HG02943 (cell line): ENCODE results near the gene TNFSF10.
"Not testable (repeated sequence)": the region's sequence is repeated elsewhere in the genome, so short reads cannot be mapped to it uniquely, and the experiment has no call there.

Experiments
- ATAC-seq: cut with Tn5 transposase; IDR thresholded peaks from one replicate; pipeline ENCODE4 v1.9.1; 2021; ENCODE audit warnings: mild to moderate bottlenecking, low read depth, moderate library complexity; ENCODE audit not compliant: unreplicated experiment

Gene TNFSF10

DNA sequence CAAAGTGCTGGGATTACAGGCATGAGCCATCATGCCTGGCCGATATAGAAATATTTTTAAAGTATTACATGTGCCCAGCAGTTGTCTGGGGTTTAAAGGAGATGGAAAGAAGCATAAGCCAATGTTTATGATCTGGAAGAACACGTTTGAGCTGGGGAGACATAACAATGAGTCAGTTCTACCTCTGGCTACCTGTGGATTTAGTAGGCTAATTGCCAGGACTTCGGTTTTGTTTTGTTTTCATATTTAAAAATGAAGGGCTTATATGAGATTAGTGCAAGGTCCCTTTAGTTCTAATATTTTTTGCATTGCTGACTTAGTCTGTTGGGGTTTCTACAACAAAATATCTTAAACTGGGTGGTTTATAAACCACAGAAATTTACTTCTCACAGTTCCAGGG, 22.9 kb upstream of the TNFSF10 start:
- ATAC-seq = no peak

- ATAC-seq = no peak
Measured at GRCh38 chr3:172544404-172544803, 21.2 kb upstream of the TNFSF10 start.

DNA sequence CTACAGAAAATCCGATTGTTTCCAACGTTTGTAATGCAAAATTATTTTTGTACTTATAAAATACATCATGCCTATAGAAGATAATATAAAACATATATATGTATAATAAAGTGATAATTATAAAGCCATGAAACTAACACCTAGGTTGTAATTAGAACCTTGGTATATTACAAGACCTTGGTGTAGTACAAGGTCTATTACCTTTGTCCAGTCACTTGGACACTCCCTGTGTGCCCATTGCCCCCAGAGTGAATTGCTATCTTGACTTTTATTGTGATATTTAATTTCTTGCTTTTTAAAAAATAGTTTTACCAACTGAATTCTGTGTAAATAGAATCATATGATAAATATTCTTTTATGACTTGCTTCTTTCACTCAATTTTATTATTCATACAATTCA, 20.7 kb upstream of the TNFSF10 start:
- ATAC-seq = no peak

DNA sequence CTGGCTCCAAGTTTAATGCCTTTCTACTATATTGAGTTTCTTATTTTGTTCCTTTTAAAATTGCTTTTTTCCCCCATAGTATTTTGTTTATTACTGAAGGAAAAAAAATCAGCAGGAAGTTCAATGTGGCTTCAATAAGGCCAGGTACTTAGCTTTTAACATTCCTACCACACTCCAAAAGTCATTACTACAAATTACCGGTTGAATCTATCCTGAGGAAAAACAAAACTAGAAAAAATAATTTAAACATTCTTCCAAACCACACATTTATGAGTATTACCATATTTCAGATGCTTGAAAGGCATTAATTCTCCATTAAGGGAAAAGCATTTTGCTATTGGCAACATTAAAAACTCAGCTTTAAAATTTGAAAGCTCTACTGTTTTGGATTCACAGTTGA, 20.2 kb upstream of the TNFSF10 start:
- ATAC-seq = no peak

- ATAC-seq = no peak
Measured at GRCh38 chr3:172542999-172543398, 19.8 kb upstream of the TNFSF10 start.

DNA sequence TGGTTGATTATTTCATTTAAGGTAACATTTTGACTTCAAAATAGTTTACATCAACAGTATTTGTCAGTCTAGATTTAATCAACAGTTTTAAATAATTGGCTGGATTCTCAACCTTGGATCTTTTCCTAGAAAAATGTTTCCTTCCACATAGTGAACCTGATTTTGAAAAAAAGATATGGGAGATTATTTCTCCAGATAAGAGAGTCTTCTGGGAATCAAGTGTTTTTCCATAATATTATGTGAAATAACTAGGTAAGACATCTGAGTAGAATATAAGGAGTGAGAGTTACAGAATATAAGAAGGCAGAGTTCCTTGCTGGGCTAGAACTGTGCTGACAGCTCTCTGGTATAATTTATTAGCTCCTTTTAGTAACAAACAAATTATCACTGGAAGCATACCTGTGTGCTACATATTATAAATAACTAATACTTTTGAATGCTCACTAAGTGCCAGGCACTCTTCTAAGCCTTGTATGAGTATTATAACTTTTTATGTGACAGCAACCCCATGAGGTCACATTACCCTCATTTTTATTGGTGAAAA, 18.8 kb upstream of the TNFSF10 start:
- ATAC-seq = no peak

GRCh38 chr3:172540049-172540448, 16.8 kb upstream of the TNFSF10 start:
- ATAC-seq = no peak

DNA sequence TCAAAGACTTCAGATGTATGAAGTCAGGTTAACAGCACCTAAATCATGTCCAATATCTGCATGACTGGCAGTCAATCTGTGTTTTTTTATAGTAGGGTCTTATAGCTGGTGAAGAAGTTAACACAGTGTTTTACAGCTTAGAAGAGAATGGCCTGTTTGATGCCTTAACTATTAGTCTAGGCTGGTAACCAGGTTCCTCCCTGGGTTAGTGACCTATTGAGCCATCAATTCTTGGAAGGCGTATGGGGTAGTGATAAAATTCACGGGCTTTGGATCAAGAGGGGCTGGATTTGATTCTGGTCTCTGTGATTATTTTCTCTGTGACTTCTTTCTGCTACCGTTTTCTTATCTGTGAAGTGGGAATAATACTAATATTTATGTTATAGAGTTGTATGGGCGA, 16.0 kb upstream of the TNFSF10 start:
- no peak for ATAC-seq

- ATAC-seq = no peak
Measured at GRCh38 chr3:172538368-172539151, 15.3 kb upstream of the TNFSF10 start.

- no peak for ATAC-seq
Measured at GRCh38 chr3:172537507-172538158, 14.4 kb upstream of the TNFSF10 start.

DNA sequence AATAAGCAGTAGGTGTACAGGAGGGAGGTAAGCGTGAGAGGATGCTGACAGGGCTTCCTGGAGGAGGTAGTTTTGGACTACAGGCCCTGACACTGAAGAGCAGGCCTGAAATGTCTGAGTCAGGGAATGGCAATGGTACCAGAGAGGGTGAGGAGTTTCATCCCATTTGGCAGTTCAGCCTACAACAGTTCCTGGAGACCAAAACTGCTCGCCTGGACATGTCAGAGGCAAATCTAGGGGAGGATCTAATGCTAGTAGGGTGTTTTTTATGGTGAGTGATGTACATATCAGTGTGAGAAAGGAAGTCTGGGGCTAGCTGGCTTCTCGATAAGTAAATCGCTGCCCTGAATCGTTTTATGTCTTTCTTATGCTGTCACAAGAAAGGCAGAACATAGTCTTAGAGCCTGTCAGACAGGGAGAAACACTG, 13.8 kb upstream of the TNFSF10 start:
- no peak for ATAC-seq

DNA sequence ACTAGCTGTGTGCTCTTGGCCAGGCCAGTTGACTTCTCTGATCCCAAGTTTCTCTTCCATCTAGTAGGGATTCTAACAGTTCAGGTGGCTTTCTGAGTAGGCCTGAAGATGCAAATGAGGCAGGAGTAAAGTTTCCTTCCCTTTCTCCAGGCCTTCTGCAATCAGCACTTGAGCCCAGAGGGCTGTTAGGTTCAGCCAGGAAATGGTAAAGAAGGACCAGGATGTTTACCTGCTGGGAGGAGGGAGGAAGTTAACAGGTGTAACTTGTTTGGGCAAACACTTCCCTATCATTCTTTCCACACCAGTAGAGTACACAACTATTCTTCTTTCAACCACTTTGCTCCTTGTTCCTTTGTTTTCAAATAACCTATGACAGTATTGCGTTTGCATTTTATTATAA, 13.3 kb upstream of the TNFSF10 start:
- no peak for ATAC-seq

DNA sequence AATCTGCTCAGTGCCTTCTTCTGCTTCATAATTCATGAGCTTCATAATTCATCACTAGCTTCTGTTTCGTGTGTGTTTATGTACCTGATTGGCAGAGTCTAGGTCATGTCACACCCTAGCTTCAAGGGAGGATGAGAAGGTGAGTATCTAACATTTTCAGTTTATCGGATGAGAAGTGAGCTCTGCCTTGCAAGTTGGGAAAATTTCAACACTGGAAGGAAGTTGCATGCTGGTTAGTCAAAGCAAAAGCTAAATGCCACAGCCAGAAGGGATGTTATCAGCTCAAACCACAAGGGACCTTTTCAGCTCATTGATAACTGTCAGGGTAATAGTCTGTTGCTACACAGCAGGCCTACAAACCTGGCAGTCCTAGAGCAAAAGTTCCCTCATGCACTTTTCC, 7.3 kb upstream of the TNFSF10 start:
- ATAC-seq = no peak

DNA sequence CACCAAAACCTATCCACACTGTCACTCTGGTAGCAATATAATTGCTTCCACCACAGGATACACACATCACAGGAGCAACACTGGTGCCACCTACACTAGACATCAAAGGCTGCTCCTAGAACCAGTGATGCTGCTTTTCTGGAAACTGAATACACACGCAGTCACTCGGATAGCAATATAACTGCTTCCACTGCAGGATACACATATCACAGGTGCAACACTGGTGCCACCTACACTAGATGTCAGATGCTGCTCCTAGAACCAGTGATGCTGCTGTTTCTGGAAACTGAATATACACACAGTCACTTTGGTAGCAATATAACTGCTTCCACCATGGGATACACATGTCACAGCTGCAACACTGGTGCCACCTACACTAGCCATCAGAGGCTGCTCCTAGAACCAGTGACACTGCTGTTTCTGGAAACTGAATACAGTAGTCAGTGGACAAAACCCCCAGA, 6.9 kb upstream of the TNFSF10 start:
- ATAC-seq = no peak

DNA sequence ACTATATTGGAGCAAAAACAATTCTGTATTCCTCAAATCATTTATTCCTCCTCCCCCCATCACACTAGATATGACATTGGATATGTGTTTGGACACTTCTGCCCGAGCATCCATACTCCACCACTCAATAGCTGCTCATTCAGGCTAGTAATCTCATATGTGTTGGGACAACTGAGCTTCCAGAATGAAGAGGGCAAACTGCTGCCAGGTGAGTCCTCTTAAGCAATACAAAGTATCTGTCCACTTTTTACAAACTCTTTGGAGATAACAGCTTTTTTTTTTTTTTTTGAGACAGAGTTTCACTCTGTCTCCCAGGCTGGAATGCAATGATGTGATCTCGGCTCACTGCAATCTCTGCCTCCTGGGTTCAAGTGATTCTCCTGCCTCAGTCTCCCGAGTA, 5.4 kb upstream of the TNFSF10 start:
- ATAC-seq = no peak

DNA sequence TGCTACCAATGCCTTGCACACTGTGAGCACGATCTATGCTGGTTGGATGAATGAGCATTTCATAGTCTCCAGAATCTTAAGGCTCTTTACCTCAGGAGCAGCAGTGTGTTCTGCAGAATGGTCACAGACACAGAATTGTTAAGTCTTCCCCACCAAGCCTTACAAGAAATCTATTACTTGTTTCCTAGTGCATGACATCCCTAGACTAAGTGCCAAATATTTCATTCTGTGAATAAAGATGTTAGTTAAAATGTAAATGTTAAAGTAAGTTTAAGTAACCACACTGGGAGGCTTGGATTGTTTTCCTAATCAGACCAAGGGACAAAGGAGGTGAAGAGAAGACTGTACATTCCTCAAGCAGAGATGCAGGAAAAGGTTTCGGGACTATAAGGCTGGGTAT, 4.1 kb upstream of the TNFSF10 start:
- no peak for ATAC-seq

GRCh38 chr3:172525116-172525613, 1.9 kb upstream of the TNFSF10 start:
- no peak for ATAC-seq

GRCh38 chr3:172524611-172525010, 1.4 kb upstream of the TNFSF10 start:
- no peak for ATAC-seq

DNA sequence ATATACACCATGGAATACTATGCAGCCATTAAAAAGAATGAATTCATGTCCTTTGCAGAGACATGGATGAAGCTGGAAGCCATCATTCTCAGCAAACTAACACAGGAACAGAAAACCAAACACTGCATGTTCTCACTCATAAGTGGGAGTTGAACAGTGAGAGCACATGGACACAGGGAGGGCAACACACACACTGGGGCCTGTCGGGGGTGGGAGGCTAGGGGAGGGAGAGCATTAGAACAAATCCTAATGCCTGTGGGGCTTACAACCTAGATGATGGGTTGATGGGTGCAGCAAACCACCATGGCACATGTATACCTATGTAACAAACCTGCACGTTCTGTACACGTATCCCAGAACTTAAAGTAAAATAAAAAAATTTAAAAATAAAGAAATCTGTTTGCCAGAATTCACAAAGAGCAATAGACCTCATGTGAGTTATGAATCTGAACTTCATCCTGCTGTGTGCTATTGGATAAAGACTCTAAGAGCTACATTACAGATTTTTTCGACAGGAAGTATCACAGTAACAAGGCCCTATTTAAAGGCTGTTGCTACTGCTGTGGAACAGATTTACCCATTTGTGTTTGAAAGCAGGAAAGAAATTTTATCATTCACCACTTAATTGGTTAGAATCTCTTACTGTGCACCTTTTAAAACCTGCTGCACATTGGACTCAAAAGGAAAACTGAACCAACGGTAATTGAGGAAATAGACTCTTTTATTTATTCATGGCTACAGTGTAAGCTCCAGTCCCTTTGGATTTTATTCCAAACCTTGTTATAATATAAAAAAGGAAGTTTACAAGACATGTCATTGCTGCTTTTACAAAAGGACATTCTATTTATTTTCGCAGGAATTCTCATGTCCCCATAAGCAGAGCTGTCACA, 1.1 kb downstream of the TNFSF10 start:
- not testable (repeated sequence) for ATAC-seq

- no peak for ATAC-seq
Measured at GRCh38 chr3:172520301-172520831, 2.9 kb downstream of the TNFSF10 start.
